ENCODE results near the gene MACROD2. TPM values are rescaled to one million over a fixed set of nuclear protein-coding genes. Genes with fewer than 3 reads are reported as not detected.
A peak's percentile ranks its signal among the peaks of the same experiment; 100 is the strongest.

The MACROD2 gene
- total RNA-seq, 3 donors from 2014 or later, result 3.2 to 7.6 (median 6.4) TPM

GRCh38 chr20:14384416-14385175 is 389.3 kb downstream of the MACROD2 start:
- TF ChIP-seq, protein P1, sequence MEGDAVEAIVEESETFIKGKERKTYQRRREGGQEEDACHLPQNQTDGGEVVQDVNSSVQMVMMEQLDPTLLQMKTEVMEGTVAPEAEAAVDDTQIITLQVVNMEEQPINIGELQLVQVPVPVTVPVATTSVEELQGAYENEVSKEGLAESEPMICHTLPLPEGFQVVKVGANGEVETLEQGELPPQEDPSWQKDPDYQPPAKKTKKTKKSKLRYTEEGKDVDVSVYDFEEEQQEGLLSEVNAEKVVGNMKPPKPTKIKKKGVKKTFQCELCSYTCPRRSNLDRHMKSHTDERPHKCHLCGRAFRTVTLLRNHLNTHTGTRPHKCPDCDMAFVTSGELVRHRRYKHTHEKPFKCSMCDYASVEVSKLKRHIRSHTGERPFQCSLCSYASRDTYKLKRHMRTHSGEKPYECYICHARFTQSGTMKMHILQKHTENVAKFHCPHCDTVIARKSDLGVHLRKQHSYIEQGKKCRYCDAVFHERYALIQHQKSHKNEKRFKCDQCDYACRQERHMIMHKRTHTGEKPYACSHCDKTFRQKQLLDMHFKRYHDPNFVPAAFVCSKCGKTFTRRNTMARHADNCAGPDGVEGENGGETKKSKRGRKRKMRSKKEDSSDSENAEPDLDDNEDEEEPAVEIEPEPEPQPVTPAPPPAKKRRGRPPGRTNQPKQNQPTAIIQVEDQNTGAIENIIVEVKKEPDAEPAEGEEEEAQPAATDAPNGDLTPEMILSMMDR (IDR thresholded peaks at IDR 0.05), result no peak
- no peak for ATAC-seq
- Histone ChIP-seq H3K4me1 (ENCODE audit: low read depth) (no peaks in the 10 kb centered on the region), H3K4me3 (no peak overlapping the region), H3K9me3 (no peaks in the 10 kb centered on the region), H3K36me3 (ENCODE audit: low read depth) (no peaks in the 10 kb centered on the region)
- intact Hi-C loops (cut with DNase I, micrococcal nuclease), result no loop called here
- no peak for DNase-seq

- no peaks in the 10 kb centered on the region for H3K36me3 ChIP-seq (ENCODE audit: low read depth)
- ATAC-seq, result no peak
- TF ChIP-seq, protein P1 (IDR thresholded peaks at IDR 0.05), result no peak
- H3K9me3 ChIP-seq, result no peaks in the 10 kb centered on the region
- DNase-seq, result no peak
- intact Hi-C loops (cut with DNase I, micrococcal nuclease), result no loop called here
- H3K4me1 ChIP-seq (ENCODE audit: low read depth), result no peaks in the 10 kb centered on the region
- no peak overlapping the region for H3K4me3 ChIP-seq
Observed at GRCh38 chr20:14385176-14385740, 389.9 kb downstream of the MACROD2 start.

GRCh38 chr20:14386726-14387125 is 391.4 kb downstream of the MACROD2 start:
- intact Hi-C loops (cut with DNase I, micrococcal nuclease), result no loop called here
- Histone ChIP-seq H3K4me3 (no peak overlapping the region), H3K36me3 (ENCODE audit: low read depth) (no peaks in the 10 kb centered on the region), H3K9me3 (no peaks in the 10 kb centered on the region), H3K4me1 (ENCODE audit: low read depth) (no peaks in the 10 kb centered on the region)
- ATAC-seq (no peak), DNase-seq (no peak)
- TF ChIP-seq, protein P1 (IDR thresholded peaks at IDR 0.05), result no peak

DNA sequence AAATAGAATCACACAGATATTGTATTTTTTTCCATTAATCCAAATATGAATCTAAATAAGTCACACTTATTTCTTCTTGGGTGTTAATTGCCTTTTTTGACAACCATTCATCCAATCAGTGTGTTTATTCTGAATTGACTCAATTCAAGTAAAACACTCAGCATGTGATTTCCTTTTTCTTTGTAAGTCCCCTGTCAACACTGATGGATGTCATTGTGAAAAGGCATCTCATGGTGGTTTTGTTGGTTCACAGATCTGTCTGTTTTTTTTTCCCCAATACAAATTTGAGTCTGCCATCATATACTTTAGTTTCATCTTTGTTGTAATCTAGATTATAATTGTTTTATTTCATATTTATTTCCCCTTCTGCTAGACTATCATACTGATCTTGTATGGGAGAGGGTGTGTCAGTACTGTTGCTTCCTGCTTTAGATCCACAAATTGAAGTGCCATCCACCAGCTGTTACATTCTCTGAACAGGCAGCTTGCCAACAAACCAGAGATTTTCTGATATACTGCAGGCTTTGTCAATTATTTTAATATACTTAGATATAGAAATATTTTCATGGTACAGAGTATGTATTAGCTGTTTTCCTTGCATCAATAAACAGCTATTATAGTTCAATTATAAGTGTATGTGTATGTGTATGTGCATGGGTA is 406.3 kb downstream of the MACROD2 start:
- intact Hi-C loops (cut with DNase I, micrococcal nuclease), result no loop called here
- ATAC-seq (peak; percentile 73), DNase-seq (peak in 1 of 3 donors; percentile 50)

DNA sequence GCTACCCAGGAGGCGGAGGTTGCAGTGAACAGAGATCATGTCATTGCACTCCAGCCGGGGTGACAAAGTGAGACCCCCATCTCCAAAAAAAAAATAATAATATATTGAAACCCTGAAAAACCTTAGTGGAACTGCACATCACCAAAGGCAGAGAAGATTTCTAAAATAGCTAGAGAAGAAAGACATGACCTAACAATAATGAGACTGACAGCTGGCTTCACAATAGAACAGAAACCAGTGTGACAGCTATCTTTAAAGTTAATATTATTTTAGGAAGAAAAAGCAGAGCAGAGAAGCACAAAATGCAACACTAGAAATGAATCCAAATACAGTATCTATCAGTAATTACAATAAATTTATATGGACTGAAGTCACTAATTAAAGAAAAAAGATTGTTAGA is 409.2 kb downstream of the MACROD2 start:
- no peaks in the 10 kb centered on the region for H3K36me3 ChIP-seq (ENCODE audit: low read depth)
- TF ChIP-seq, protein P1 (IDR thresholded peaks at IDR 0.05), result no peak
- H3K4me1 ChIP-seq (ENCODE audit: low read depth), result no peaks in the 10 kb centered on the region
- DNase-seq (no peak), ATAC-seq (no peak)
- H3K4me3 ChIP-seq, result no peak overlapping the region
- intact Hi-C loops (cut with DNase I, micrococcal nuclease), result no loop called here
- no peaks in the 10 kb centered on the region for H3K9me3 ChIP-seq

More for the DNA sequence above, 406.3 kb downstream of the MACROD2 start:
- Histone ChIP-seq H3K4me3 (no peak overlapping the region), H3K9me3 (no peaks in the 10 kb centered on the region), H3K36me3 (ENCODE audit: low read depth) (no peaks in the 10 kb centered on the region), H3K4me1 (ENCODE audit: low read depth) (no peaks in the 10 kb centered on the region)
- TF ChIP-seq, protein P1 (IDR thresholded peaks at IDR 0.05), result no peak
